ENCODE results near the gene TCF15. TPM values are rescaled to one million over a fixed set of nuclear protein-coding genes. Genes with fewer than 3 reads are reported as not detected.

TCF15 gene
- total RNA-seq, 6 experiments from 2014 or later = not detected

DNA sequence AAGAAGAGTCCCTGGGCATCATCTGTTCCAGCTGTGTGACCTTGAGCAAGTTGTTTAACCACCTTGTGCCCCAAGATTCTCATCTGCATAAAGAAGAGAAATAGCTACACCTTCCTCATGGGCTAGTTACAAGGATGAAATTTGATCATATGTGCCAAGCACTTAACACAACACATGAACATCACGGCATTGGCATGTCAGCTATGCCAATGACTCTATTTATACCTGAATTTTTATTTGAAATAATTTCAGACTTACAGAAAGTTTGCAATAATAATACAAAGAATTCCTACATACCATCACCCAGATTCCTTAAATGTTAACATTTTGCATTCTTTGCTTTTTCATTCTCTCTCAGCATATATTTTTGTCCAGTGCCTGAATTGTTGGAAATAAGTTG lies 21.0 kb upstream of the TCF15 start:
- H3K4me1 Mint-ChIP-seq (ENCODE audit: low read depth) = peaks cover 9% of the 10 kb centered on the region
- no peaks in the 10 kb centered on the region for H3K36me3 Mint-ChIP-seq (ENCODE audit: low read depth)
- no peak for DNase-seq
- peaks cover 30% of the 10 kb centered on the region for H3K27me3 Mint-ChIP-seq (ENCODE audit: insufficient read depth)
- no peak overlapping the region for H3K4me3 Mint-ChIP-seq
- no peak overlapping the region for H3K27ac Mint-ChIP-seq
- TF ChIP-seq, protein P1, sequence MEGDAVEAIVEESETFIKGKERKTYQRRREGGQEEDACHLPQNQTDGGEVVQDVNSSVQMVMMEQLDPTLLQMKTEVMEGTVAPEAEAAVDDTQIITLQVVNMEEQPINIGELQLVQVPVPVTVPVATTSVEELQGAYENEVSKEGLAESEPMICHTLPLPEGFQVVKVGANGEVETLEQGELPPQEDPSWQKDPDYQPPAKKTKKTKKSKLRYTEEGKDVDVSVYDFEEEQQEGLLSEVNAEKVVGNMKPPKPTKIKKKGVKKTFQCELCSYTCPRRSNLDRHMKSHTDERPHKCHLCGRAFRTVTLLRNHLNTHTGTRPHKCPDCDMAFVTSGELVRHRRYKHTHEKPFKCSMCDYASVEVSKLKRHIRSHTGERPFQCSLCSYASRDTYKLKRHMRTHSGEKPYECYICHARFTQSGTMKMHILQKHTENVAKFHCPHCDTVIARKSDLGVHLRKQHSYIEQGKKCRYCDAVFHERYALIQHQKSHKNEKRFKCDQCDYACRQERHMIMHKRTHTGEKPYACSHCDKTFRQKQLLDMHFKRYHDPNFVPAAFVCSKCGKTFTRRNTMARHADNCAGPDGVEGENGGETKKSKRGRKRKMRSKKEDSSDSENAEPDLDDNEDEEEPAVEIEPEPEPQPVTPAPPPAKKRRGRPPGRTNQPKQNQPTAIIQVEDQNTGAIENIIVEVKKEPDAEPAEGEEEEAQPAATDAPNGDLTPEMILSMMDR (IDR thresholded peaks at IDR 0.05) = no peak
- no peaks in the 10 kb centered on the region for H3K9me3 Mint-ChIP-seq

- Mint-ChIP-seq H3K36me3 (ENCODE audit: low read depth) (no peaks in the 10 kb centered on the region), H3K4me3 (no peak overlapping the region), H3K27me3 (ENCODE audit: insufficient read depth) (peaks cover 33% of the 10 kb centered on the region), H3K9me3 (no peaks in the 10 kb centered on the region), H3K4me1 (ENCODE audit: low read depth) (peaks cover 10% of the 10 kb centered on the region), H3K27ac (no peak overlapping the region)
- TF ChIP-seq, protein P1 (IDR thresholded peaks at IDR 0.05) = no peak
- no peak for DNase-seq
Measured at GRCh38 chr20:626579-626978, 16.5 kb upstream of the TCF15 start.

- Mint-ChIP-seq H3K27ac (no peak overlapping the region), H3K4me1 (ENCODE audit: low read depth) (peaks cover 13% of the 10 kb centered on the region), H3K36me3 (ENCODE audit: low read depth) (no peaks in the 10 kb centered on the region), H3K27me3 (ENCODE audit: insufficient read depth) (peaks cover 33% of the 10 kb centered on the region), H3K4me3 (no peak overlapping the region), H3K9me3 (no peaks in the 10 kb centered on the region)
- TF ChIP-seq, protein P1 (IDR thresholded peaks at IDR 0.05) = no peak
- no peak for DNase-seq
Measured at GRCh38 chr20:625360-625932, 15.3 kb upstream of the TCF15 start.

DNA sequence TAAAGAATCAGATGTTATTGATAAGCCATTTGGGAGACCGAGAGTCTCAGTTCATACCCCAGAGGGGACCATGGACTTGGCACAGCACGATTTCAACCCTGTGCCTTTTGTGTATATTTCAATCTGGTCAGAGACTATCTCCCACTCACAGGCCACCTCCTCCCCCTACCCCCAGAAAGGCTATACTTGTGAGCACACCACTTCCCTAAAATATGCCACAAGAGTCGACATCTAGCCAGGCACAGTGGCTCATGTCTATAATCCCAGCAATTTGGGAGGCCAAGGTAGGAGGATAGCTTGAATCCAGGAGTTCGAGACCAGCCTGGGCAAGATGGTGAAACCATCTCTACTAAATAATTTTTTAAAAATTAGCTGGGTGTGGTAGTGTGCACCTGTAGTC lies 13.6 kb upstream of the TCF15 start:
- Mint-ChIP-seq H3K27me3 (ENCODE audit: insufficient read depth) (peaks cover 41% of the 10 kb centered on the region), H3K9me3 (no peaks in the 10 kb centered on the region)
- TF ChIP-seq, protein P1 (IDR thresholded peaks at IDR 0.05) = no peak

GRCh38 chr20:623021-623420 lies 12.9 kb upstream of the TCF15 start:
- Mint-ChIP-seq H3K27me3 (ENCODE audit: insufficient read depth) (peaks cover 37% of the 10 kb centered on the region), H3K4me3 (no peak overlapping the region), H3K27ac (no peak overlapping the region), H3K4me1 (ENCODE audit: low read depth) (peaks cover 17% of the 10 kb centered on the region), H3K36me3 (ENCODE audit: low read depth) (peaks cover 4% of the 10 kb centered on the region), H3K9me3 (peaks cover 4% of the 10 kb centered on the region; the same call in 1 of the 2 replicates)
- no peak for DNase-seq
- TF ChIP-seq, protein P1 (IDR thresholded peaks at IDR 0.05) = no peak

More for the DNA sequence above, 13.6 kb upstream of the TCF15 start:
- Mint-ChIP-seq H3K4me1 (ENCODE audit: low read depth) (peaks cover 17% of the 10 kb centered on the region), H3K4me3 (no peak overlapping the region), H3K27ac (no peak overlapping the region), H3K36me3 (ENCODE audit: low read depth) (peaks cover 4% of the 10 kb centered on the region)
- no peak for DNase-seq
